HepG2 (cell line): ENCODE data around the gene CNPPD1. TPM values are rescaled to one million over a fixed set of nuclear protein-coding genes. Genes with fewer than 3 reads are reported as not detected.

Experiments
- GABPA ChIP-seq, 2 experiments: IDR thresholded peaks; 2 replicates each; pipeline ENCODE4 v1.6.1; 2011 to 2016; ENCODE audit warnings: low read depth in 2 of 2, low read length in 1 of 2, missing biosample characterization in 1 of 2, missing genetic modification characterization in 1 of 2
- GABPB1 ChIP-seq: IDR thresholded peaks from 2 replicates; pipeline ENCODE4 v1.6.1; 2016; ENCODE audit warnings: mild to moderate bottlenecking, missing genetic modification reagents, moderate library complexity, missing compliant biosample characterization
- HDAC1 ChIP-seq: sonication (generic); formaldehyde crosslinking; IDR thresholded peaks from 2 replicates; pipeline ENCODE4 v1.5.1; 2020; ENCODE audit warnings: mild to moderate bottlenecking, missing genetic modification reagents
- HMG20A ChIP-seq: IDR thresholded peaks from 2 replicates; pipeline ENCODE4 v1.6.1; 2016; ENCODE audit warnings: borderline replicate concordance
- MAF1 ChIP-seq: sonication (generic); formaldehyde crosslinking; IDR thresholded peaks from 2 replicates; pipeline ENCODE4 v1.5.0; 2020; ENCODE audit warnings: missing genetic modification reagents, borderline replicate concordance
- NCOA1 ChIP-seq: sonication (generic); formaldehyde crosslinking; IDR thresholded peaks from 2 replicates; pipeline ENCODE4 v1.9.0; 2021; ENCODE audit warnings: missing genetic modification reagents
- PCBP2 ChIP-seq: fragments of 200-400 bp; formaldehyde crosslinking; optimal IDR thresholded peaks from 2 replicates; pipeline ENCODE3; 2018; ENCODE audit warnings: low read length, low read depth; ENCODE audit not compliant: poor library complexity, severe bottlenecking
- SAP130 ChIP-seq: IDR thresholded peaks from 2 replicates; pipeline ENCODE4 v1.6.1; 2016; ENCODE audit warnings: low read depth
- SMYD3 ChIP-seq: sonication (generic); formaldehyde crosslinking; IDR thresholded peaks from 2 replicates; pipeline ENCODE4 v1.8.1; 2023; ENCODE audit warnings: mild to moderate bottlenecking, missing genetic modification reagents
- ZFP62 ChIP-seq: sonication (generic); formaldehyde crosslinking; IDR thresholded peaks from 2 replicates; pipeline ENCODE4 v1.4.0; 2020; ENCODE audit warnings: missing genetic modification reagents
- ZNF329 ChIP-seq: sonication (generic); formaldehyde crosslinking; IDR thresholded peaks from 2 replicates; pipeline ENCODE4 v1.9.0; 2021; ENCODE audit warnings: low read depth, mild to moderate bottlenecking, missing genetic modification reagents
- ZNF619 ChIP-seq: sonication (generic); formaldehyde crosslinking; IDR thresholded peaks from 2 replicates; pipeline ENCODE4 v1.4.0; 2020; ENCODE audit warnings: mild to moderate bottlenecking, missing genetic modification reagents
- polyA plus RNA-seq, 8 experiments: library from polyadenylated mRNA; depleted of rRNA in 3 of 8; stranded (reverse) in 7 of 8; unstranded in 1 of 8; fragments of >200 nt; fragmentation: Illumina TruSeq in 4 of 8; extraction: Trizol in 4 of 8; gene quantifications; 2 replicates each; pipeline versions ENCODE4 v1.2.1 to v1.2.3, GENCODE V29; 2011 to 2016; ENCODE audit warnings: low read depth in 4 of 8, missing spikeins in 1 of 8, mixed read lengths in 1 of 8; ENCODE audit not compliant: insufficient read depth in 1 of 8
- total RNA-seq, 5 experiments: library from RNA; depleted of rRNA; stranded (reverse); fragments of >200 nt; fragmentation: Illumina TruSeq; extraction: Trizol; gene quantifications; 2 replicates each; pipeline ENCODE4 v1.2.3, GENCODE V29; 2016; ENCODE audit warnings: low read depth in 1 of 5
- TF ChIP-seq, protein P1 (sequence below): sonication (generic); formaldehyde crosslinking; IDR thresholded peaks from 2 replicates; pipeline ENCODE4 v1.4.0; 2020; ENCODE audit warnings: missing genetic modification reagents, mild to moderate bottlenecking, borderline replicate concordance
- TF ChIP-seq, protein P2 (sequence below): sonication (generic); formaldehyde crosslinking; IDR thresholded peaks from 2 replicates; pipeline ENCODE4 v1.4.0; 2020; ENCODE audit warnings: mild to moderate bottlenecking, low read depth, missing genetic modification reagents
- TF ChIP-seq, protein P3 (sequence below), 2 experiments: sonication (generic) in 1 of 2; formaldehyde crosslinking in 1 of 2; IDR thresholded peaks; 2 replicates each; pipeline versions ENCODE4 v1.4.0 to v1.6.1; 2018 to 2020; ENCODE audit warnings: missing genetic modification reagents in 2 of 2, borderline replicate concordance in 1 of 2, low read depth in 1 of 2, mild to moderate bottlenecking in 1 of 2, missing biosample characterization in 1 of 2
- TF ChIP-seq, protein P4 (sequence below): sonication (generic); formaldehyde crosslinking; IDR thresholded peaks from 2 replicates; pipeline ENCODE4; 2020; ENCODE audit warnings: missing genetic modification reagents, mild to moderate bottlenecking, borderline replicate concordance

Gene CNPPD1
- total and polyA plus RNA-seq, 2 of the 13 experiments (the other 11 are each of a cell fraction or from before 2014, with no cell fraction given): 35.5 to 49.4 TPM

DNA sequence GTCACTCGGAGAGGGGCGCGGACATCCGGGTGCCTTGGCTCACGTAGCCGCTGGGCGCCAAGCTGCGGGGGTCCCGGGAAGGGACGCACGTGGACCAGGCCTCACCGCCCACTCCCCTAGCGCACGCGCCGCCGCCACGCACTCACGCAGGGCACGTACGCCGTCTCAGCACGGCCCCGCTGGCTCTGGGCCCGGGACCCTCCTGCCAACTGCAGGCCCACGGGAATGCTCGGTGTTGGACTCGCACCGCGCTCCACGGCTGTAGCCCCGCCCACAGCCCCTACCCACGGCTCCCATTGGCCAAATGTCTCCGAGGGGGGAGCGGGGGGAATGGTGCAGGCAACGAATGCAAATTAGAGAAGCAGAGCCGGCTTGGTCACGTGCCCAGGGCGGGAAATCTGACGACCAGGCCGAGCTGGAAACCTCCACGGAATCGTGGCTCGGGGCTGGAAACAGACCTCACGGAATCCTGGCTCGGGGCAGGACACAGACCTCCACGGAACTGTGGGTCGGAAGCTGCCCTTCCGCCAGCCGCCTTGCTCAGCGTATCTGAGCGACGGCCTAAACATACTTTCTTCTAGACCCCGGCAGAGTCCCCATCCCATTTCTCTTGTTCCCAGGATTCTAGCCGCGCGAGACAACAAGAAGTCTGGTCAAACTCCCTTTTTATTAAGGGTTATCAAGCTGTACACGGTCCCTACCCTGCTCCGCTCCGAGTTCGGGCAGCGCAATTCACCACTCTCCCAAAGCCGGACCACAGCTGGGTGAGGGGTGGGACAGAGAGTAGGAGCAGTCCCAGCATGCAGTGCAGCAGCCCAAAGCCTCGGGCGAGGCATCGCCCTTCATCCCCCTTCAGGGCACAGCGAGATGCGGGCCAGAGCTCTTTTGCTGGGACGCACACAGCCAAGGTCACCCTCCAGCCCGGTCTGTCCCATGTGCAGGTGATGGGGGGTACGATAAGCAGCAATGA, 42.3 kb upstream of the CNPPD1 start, which contains the start of gene ABCB6 (continued):
- TF ChIP-seq, protein P1, sequence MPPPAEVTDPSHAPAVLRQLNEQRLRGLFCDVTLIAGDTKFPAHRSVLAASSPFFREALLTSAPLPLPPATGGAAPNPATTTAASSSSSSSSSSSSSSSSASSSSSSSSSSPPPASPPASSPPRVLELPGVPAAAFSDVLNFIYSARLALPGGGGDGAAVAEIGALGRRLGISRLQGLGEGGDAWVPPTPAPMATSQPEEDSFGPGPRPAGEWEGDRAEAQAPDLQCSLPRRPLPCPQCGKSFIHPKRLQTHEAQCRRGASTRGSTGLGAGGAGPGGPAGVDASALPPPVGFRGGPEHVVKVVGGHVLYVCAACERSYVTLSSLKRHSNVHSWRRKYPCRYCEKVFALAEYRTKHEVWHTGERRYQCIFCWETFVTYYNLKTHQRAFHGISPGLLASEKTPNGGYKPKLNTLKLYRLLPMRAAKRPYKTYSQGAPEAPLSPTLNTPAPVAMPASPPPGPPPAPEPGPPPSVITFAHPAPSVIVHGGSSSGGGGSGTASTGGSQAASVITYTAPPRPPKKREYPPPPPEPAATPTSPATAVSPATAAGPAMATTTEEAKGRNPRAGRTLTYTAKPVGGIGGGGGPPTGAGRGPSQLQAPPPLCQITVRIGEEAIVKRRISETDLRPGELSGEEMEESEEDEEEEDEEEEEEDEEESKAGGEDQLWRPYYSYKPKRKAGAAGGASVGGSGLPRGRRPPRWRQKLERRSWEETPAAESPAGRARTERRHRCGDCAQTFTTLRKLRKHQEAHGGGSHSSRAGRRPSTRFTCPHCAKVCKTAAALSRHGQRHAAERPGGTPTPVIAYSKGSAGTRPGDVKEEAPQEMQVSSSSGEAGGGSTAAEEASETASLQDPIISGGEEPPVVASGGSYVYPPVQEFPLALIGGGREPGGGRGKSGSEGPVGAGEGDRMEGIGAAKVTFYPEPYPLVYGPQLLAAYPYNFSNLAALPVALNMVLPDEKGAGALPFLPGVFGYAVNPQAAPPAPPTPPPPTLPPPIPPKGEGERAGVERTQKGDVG: peak; percentile 48; the same call in 1 of the 2 replicates
- TF ChIP-seq ZNF619: peak; percentile 75; the same call in 1 of the 2 replicates
- TF ChIP-seq, protein P2, sequence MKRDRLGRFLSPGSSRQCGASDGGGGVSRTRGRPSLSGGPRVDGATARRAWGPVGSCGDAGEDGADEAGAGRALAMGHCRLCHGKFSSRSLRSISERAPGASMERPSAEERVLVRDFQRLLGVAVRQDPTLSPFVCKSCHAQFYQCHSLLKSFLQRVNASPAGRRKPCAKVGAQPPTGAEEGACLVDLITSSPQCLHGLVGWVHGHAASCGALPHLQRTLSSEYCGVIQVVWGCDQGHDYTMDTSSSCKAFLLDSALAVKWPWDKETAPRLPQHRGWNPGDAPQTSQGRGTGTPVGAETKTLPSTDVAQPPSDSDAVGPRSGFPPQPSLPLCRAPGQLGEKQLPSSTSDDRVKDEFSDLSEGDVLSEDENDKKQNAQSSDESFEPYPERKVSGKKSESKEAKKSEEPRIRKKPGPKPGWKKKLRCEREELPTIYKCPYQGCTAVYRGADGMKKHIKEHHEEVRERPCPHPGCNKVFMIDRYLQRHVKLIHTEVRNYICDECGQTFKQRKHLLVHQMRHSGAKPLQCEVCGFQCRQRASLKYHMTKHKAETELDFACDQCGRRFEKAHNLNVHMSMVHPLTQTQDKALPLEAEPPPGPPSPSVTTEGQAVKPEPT (CRISPR knock-in tag): peak; percentile 81; the same call in 1 of the 2 replicates
- no peak; the same call in 1 of the 2 replicates for TF ChIP-seq ZNF329
- TF ChIP-seq PCBP2: no peak
- TF ChIP-seq GABPA (IDR thresholded peaks at IDR 0.05; ENCODE audit: low read depth, low read length): no peak
- TF ChIP-seq GABPA (CRISPR knock-in tag; IDR thresholded peaks at IDR 0.05; ENCODE audit: low read depth): peak; percentile 36; the same call in 1 of the 2 replicates
- peak; percentile 99 for TF ChIP-seq NCOA1
- peak; percentile 85 for TF ChIP-seq GABPB1 (CRISPR knock-in tag)
- peak; percentile 83 for TF ChIP-seq MAF1 (CRISPR knock-in tag)
- TF ChIP-seq HDAC1 (CRISPR knock-in tag): peak; percentile 95
- TF ChIP-seq, protein P3, sequence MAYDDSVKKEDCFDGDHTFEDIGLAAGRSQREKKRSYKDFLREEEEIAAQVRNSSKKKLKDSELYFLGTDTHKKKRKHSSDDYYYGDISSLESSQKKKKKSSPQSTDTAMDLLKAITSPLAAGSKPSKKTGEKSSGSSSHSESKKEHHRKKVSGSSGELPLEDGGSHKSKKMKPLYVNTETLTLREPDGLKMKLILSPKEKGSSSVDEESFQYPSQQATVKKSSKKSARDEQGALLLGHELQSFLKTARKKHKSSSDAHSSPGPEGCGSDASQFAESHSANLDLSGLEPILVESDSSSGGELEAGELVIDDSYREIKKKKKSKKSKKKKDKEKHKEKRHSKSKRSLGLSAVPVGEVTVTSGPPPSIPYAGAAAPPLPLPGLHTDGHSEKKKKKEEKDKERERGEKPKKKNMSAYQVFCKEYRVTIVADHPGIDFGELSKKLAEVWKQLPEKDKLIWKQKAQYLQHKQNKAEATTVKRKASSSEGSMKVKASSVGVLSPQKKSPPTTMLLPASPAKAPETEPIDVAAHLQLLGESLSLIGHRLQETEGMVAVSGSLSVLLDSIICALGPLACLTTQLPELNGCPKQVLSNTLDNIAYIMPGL (CRISPR knock-in tag; IDR thresholded peaks at IDR 0.05; ENCODE audit: borderline replicate concordance in 1 of 2, low read depth in 1 of 2): peak; percentile 85 to 89
- TF ChIP-seq SAP130: peak; percentile 99
- TF ChIP-seq, protein P4, sequence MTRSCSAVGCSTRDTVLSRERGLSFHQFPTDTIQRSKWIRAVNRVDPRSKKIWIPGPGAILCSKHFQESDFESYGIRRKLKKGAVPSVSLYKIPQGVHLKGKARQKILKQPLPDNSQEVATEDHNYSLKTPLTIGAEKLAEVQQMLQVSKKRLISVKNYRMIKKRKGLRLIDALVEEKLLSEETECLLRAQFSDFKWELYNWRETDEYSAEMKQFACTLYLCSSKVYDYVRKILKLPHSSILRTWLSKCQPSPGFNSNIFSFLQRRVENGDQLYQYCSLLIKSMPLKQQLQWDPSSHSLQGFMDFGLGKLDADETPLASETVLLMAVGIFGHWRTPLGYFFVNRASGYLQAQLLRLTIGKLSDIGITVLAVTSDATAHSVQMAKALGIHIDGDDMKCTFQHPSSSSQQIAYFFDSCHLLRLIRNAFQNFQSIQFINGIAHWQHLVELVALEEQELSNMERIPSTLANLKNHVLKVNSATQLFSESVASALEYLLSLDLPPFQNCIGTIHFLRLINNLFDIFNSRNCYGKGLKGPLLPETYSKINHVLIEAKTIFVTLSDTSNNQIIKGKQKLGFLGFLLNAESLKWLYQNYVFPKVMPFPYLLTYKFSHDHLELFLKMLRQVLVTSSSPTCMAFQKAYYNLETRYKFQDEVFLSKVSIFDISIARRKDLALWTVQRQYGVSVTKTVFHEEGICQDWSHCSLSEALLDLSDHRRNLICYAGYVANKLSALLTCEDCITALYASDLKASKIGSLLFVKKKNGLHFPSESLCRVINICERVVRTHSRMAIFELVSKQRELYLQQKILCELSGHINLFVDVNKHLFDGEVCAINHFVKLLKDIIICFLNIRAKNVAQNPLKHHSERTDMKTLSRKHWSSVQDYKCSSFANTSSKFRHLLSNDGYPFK: peak; percentile 85
- TF ChIP-seq SMYD3 (CRISPR knock-in tag): peak; percentile 97
- 0 out of 2 replicates have a peak, but pooled peaks have one; percentile 29 for TF ChIP-seq HMG20A (CRISPR knock-in tag)
- no peak for TF ChIP-seq ZFP62
